WTC11 (cell line): ENCODE measurements around the gene IL1RAPL1.
A peak's percentile ranks its signal among the peaks of the same experiment; 100 is the strongest.

Source experiments
- ATF1 ChIP-seq: sonication (generic); formaldehyde crosslinking; IDR thresholded peaks from 2 replicates; pipeline ENCODE4 v1.8.1; 2023; ENCODE audit warnings: mild to moderate bottlenecking, moderate library complexity, missing genetic modification reagents
- CREB1 ChIP-seq: sonication (generic); formaldehyde crosslinking; IDR thresholded peaks from 2 replicates; pipeline ENCODE4 v1.8.0; 2023; ENCODE audit warnings: mild to moderate bottlenecking, missing genetic modification reagents
- GRHL2 ChIP-seq: fragments of 250-450 bp; sonication (Bioruptor Pico); IDR thresholded peaks from 2 replicates; pipeline ENCODE4 v1.8.0; 2022; ENCODE audit warnings: mild to moderate bottlenecking, moderate library complexity; ENCODE audit not compliant: insufficient replicate concordance, severe bottlenecking
- GTF2I ChIP-seq: fragments of 250-450 bp; sonication (Bioruptor Pico); conservative IDR thresholded peaks from 2 replicates; pipeline ENCODE4 v1.4.0; 2021; ENCODE audit warnings: mild to moderate bottlenecking
- JUN ChIP-seq: sonication (generic); formaldehyde crosslinking; IDR thresholded peaks from 2 replicates; pipeline ENCODE4 v1.8.0; 2023; ENCODE audit warnings: mild to moderate bottlenecking, missing genetic modification reagents
- ZNF317 ChIP-seq: sonication (generic); formaldehyde crosslinking; IDR thresholded peaks from 2 replicates; pipeline ENCODE4 v1.8.1; 2023; ENCODE audit warnings: low read depth, mild to moderate bottlenecking, moderate library complexity, missing genetic modification reagents, borderline replicate concordance
- ZNF396 ChIP-seq: fragments of 250-450 bp; sonication (Bioruptor Pico); IDR thresholded peaks from 2 replicates; pipeline ENCODE4 v1.8.0; 2021; ENCODE audit warnings: mild to moderate bottlenecking, moderate library complexity, borderline replicate concordance
- TF ChIP-seq, protein P1 (sequence below): sonication (generic); formaldehyde crosslinking; IDR thresholded peaks from 2 replicates; pipeline ENCODE4 v1.8.0; 2023; ENCODE audit warnings: missing genetic modification reagents
- TF ChIP-seq, protein P2 (sequence below): fragments of 200-600 bp; IDR thresholded peaks from 2 replicates; pipeline ENCODE4 v1.8.0; 2022; ENCODE audit warnings: antibody characterized with exemption

DNA sequence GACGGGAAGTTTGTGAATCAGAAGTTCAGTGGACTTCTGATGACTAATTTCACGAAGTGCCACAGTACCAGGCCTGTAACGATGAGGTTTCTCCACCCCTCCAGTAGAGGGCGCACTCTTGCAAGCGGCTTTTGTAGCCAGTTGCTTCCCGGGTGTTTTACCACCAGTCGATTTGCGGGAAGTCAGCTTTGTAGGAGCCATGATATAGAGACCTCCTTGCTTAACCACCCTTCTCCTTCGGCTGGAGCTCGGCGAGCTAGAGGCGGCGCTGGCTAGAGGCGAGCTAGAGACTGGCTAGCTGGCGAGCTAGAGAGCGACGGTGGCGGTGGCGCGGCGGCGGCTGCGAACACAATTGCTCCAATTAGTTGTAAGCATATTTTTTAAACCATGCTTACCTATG lies 72.0 kb downstream of the IL1RAPL1 start:
- TF ChIP-seq GRHL2 (CRISPR knock-in tag) (no peak), ZNF317 (CRISPR knock-in tag) (no peak), ZNF396 (CRISPR knock-in tag) (no peak), CREB1 (CRISPR knock-in tag) (no peak), ATF1 (CRISPR knock-in tag) (no peak), GTF2I (CRISPR knock-in tag) (no peak), JUN (CRISPR knock-in tag) (no peak)
- TF ChIP-seq, protein P1, sequence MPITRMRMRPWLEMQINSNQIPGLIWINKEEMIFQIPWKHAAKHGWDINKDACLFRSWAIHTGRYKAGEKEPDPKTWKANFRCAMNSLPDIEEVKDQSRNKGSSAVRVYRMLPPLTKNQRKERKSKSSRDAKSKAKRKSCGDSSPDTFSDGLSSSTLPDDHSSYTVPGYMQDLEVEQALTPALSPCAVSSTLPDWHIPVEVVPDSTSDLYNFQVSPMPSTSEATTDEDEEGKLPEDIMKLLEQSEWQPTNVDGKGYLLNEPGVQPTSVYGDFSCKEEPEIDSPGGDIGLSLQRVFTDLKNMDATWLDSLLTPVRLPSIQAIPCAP: no peak
- TF ChIP-seq, protein P2, sequence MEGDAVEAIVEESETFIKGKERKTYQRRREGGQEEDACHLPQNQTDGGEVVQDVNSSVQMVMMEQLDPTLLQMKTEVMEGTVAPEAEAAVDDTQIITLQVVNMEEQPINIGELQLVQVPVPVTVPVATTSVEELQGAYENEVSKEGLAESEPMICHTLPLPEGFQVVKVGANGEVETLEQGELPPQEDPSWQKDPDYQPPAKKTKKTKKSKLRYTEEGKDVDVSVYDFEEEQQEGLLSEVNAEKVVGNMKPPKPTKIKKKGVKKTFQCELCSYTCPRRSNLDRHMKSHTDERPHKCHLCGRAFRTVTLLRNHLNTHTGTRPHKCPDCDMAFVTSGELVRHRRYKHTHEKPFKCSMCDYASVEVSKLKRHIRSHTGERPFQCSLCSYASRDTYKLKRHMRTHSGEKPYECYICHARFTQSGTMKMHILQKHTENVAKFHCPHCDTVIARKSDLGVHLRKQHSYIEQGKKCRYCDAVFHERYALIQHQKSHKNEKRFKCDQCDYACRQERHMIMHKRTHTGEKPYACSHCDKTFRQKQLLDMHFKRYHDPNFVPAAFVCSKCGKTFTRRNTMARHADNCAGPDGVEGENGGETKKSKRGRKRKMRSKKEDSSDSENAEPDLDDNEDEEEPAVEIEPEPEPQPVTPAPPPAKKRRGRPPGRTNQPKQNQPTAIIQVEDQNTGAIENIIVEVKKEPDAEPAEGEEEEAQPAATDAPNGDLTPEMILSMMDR: peak; percentile 53
